ENCODE measurements around the gene MCM3AP.

MCM3AP gene

GRCh38 chr21:46291561-46291960 is 6.2 kb upstream of the MCM3AP start:
- no peak overlapping the region for H3K4me3 ChIP-seq (ENCODE audit: low read depth, low read length)
- DNase-seq (ENCODE audit: low read depth, low spot score): no peak
- in situ Hi-C loops (cut with HindIII; ENCODE audit: low sequenced_read_pairs): no loop called here
- no peak for TF ChIP-seq CTCF (IDR thresholded peaks at IDR 0.05; ENCODE audit: low read depth, low read length)

- H3K4me3 ChIP-seq (ENCODE audit: low read depth, low read length): no peak overlapping the region
- in situ Hi-C loops (cut with HindIII; ENCODE audit: low sequenced_read_pairs): no loop called here
- no peak for DNase-seq (ENCODE audit: low read depth, low spot score)
- no peak for TF ChIP-seq CTCF (IDR thresholded peaks at IDR 0.05; ENCODE audit: low read depth, low read length)
These were observed 4.3 kb upstream of the MCM3AP start for GRCh38 chr21:46289655-46290179.

GRCh38 chr21:46287541-46287940 is 2.1 kb upstream of the MCM3AP start:
- no peak overlapping the region for H3K4me3 ChIP-seq (ENCODE audit: low read depth, low read length)
- in situ Hi-C loops (cut with HindIII; ENCODE audit: low sequenced_read_pairs): no loop called here
- no peak for DNase-seq (ENCODE audit: low read depth, low spot score)
- TF ChIP-seq CTCF (IDR thresholded peaks at IDR 0.05; ENCODE audit: low read depth, low read length): no peak

- no peak for DNase-seq (ENCODE audit: low read depth, low spot score)
- in situ Hi-C loops (cut with HindIII; ENCODE audit: low sequenced_read_pairs): no loop called here
- no peak for TF ChIP-seq CTCF (IDR thresholded peaks at IDR 0.05; ENCODE audit: low read depth, low read length)
- peak overlapping the region; percentile 75 for H3K4me3 ChIP-seq (ENCODE audit: low read depth, low read length)
These were observed 1.2 kb upstream of the MCM3AP start for GRCh38 chr21:46286648-46287002.

- TF ChIP-seq CTCF (IDR thresholded peaks at IDR 0.05; ENCODE audit: low read depth, low read length): peak; percentile 53
- in situ Hi-C loops (cut with HindIII; ENCODE audit: low sequenced_read_pairs): no loop called here
- peak within 1 kb of the TSS; percentile 75 for H3K4me3 ChIP-seq (ENCODE audit: low read depth, low read length)
- DNase-seq (ENCODE audit: low read depth, low spot score): peak; percentile 95
These were observed 593 bp upstream of the MCM3AP start, which contains the start of gene YBEY for GRCh38 chr21:46285761-46286647. YBEY (plus strand) TSS chr21:46286342; CDS start chr21:46286914, 572 bp downstream.

- TF ChIP-seq CTCF (IDR thresholded peaks at IDR 0.05; ENCODE audit: low read depth, low read length): no peak
- DNase-seq (ENCODE audit: low read depth, low spot score): no peak
- in situ Hi-C loops (cut with HindIII; ENCODE audit: low sequenced_read_pairs): no loop called here
- H3K4me3 ChIP-seq (ENCODE audit: low read depth, low read length): peak overlapping the region; percentile 75
These were observed 678 bp downstream of the MCM3AP start for GRCh38 chr21:46284733-46285132.

Data from astrocyte of the spinal cord (primary cell).